Gastrocnemius medialis (tissue), 4 donors: ENCODE data around the gene OTOA.

Experiments
- POLR2A ChIP-seq, 2 donors: fragments of 450-650 bp; IDR thresholded peaks; one replicate each; pipeline ENCODE4 v1.6.1; 2017; ENCODE audit warnings: antibody characterized with exemption in 2 of 2, mild to moderate bottlenecking in 2 of 2, moderate library complexity in 2 of 2
- TF ChIP-seq, protein P1 (sequence below), 5 experiments: fragments of 450-650 bp in 3 of 5; fragments of 200-600 bp in 2 of 5; sonication (generic) in 2 of 5; IDR thresholded peaks in 4 of 5; conservative IDR thresholded peaks in 1 of 5; 1 replicate in 4 of 5; 2 replicates in 1 of 5; pipeline ENCODE4 v1.5.1; 2016 to 2019; ENCODE audit warnings: antibody characterized with exemption in 5 of 5, mild to moderate bottlenecking in 3 of 5, moderate library complexity in 3 of 5

DNA sequence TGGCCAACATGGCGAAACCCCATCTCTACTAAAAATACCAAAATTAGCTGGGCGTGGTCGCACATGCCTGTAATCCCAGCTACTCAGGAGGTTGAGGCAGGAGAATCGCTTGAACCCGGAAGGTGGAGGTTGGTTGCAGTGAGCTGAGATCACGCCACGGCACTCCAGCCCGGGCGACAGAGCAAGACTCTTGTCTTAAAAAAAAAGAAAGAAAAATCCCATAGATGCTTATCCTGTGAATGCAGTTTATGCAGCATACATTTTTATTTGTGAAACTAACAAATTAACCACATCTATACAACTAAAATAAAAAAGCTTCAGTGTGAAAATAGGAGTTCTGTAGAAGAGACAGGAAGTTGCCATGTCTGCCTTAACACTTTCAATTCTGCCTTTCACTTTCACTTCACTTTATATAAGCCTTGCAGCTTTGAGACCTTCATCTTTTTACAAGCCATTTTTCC lies 18.5 kb upstream of the OTOA start:
- TF ChIP-seq, protein P1, sequence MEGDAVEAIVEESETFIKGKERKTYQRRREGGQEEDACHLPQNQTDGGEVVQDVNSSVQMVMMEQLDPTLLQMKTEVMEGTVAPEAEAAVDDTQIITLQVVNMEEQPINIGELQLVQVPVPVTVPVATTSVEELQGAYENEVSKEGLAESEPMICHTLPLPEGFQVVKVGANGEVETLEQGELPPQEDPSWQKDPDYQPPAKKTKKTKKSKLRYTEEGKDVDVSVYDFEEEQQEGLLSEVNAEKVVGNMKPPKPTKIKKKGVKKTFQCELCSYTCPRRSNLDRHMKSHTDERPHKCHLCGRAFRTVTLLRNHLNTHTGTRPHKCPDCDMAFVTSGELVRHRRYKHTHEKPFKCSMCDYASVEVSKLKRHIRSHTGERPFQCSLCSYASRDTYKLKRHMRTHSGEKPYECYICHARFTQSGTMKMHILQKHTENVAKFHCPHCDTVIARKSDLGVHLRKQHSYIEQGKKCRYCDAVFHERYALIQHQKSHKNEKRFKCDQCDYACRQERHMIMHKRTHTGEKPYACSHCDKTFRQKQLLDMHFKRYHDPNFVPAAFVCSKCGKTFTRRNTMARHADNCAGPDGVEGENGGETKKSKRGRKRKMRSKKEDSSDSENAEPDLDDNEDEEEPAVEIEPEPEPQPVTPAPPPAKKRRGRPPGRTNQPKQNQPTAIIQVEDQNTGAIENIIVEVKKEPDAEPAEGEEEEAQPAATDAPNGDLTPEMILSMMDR (IDR thresholded peaks at IDR 0.05 in 4 of 5, conservative IDR thresholded peaks at IDR 0.05 in 1 of 5): no peak
- no peak for TF ChIP-seq POLR2A (IDR thresholded peaks at IDR 0.05)
